Mesodermal cell (in vitro differentiated cells): ENCODE measurements around the gene OPHN1.

ENCODE experiments used
- H3K27ac ChIP-seq: 2 replicates; pipeline ENCODE4 v1.7.0; 2013; ENCODE audit warnings: mild to moderate bottlenecking, low read depth, low read length, moderate library complexity; ENCODE audit not compliant: severe bottlenecking
- H3K36me3 ChIP-seq: 2 replicates; pipeline ENCODE4 v1.7.1; 2013; ENCODE audit warnings: mild to moderate bottlenecking, low read length, moderate library complexity; ENCODE audit not compliant: control insufficient read depth, insufficient read depth
- H3K4me1 ChIP-seq: one replicate; pipeline ENCODE4 v1.7.1; 2013; ENCODE audit warnings: mild to moderate bottlenecking, low read length; ENCODE audit not compliant: insufficient read depth, control insufficient read depth, poor library complexity, severe bottlenecking
- H3K4me3 ChIP-seq: 2 replicates; pipeline ENCODE4 v1.7.0; 2013; ENCODE audit warnings: low read length, control low read depth, mild to moderate bottlenecking; ENCODE audit not compliant: insufficient read depth, poor library complexity, severe bottlenecking; ENCODE audit errors: extremely low read depth
- H3K9me3 ChIP-seq: 2 replicates; pipeline ENCODE4 v1.7.1; 2013; ENCODE audit warnings: mild to moderate bottlenecking, low read length, moderate library complexity; ENCODE audit not compliant: control insufficient read depth
- WGBS, 2 experiments: methylation state at CpG; one replicate each; pipeline ENCODE4 v1.1.5; 2013; ENCODE audit warnings: missing lambda C conversion rate in 2 of 2; ENCODE audit not compliant: insufficient coverage in 2 of 2; 5-methylcytosine and 5-hydroxymethylcytosine counted together

Gene OPHN1

DNA sequence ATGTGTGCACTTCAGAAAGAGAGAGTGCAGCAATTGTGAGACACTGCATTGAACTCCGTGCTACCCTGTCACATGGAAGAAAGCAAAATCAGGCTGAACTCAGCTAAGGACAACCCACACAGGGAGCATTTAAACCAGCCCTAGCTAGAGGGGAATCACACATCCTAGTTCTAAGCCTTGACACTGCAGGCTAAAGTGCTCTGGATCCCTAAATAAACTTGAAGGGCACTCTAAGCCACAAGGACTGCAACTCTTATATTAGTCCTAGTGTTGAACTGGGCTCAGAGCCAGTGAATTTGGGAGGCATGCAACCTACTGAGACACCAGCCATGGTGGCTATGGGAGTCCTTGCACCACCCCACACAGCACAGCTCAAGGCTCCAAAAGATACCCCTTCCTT lies 311.9 kb downstream of the OPHN1 start:
- WGBS, 2 experiments, result 100% methylated on average over 1 of the region's 1 CpG; no CpG with 5 or more reads in 1 of the 2 experiments
- no peak overlapping the region for H3K4me3 ChIP-seq
- H3K27ac ChIP-seq, result no peak overlapping the region
- H3K9me3 ChIP-seq, result no peaks in the 10 kb centered on the region
- no peaks in the 10 kb centered on the region for H3K36me3 ChIP-seq
- no peaks in the 10 kb centered on the region for H3K4me1 ChIP-seq

GRCh38 chrX:68115371-68115770 lies 317.9 kb downstream of the OPHN1 start:
- H3K27ac ChIP-seq, result no peak overlapping the region
- H3K36me3 ChIP-seq, result no peaks in the 10 kb centered on the region
- H3K4me3 ChIP-seq, result no peak overlapping the region
- H3K4me1 ChIP-seq, result peaks cover 3% of the 10 kb centered on the region
- no peaks in the 10 kb centered on the region for H3K9me3 ChIP-seq

- peaks cover 3% of the 10 kb centered on the region for H3K4me1 ChIP-seq
- no peaks in the 10 kb centered on the region for H3K36me3 ChIP-seq
- H3K4me3 ChIP-seq, result no peak overlapping the region
- 82% methylated on average over 2 of the region's 4 CpGs; no CpG with 5 or more reads in 1 of the 2 experiments for WGBS, 2 experiments
- H3K27ac ChIP-seq, result no peak overlapping the region
- H3K9me3 ChIP-seq, result no peaks in the 10 kb centered on the region
Observed at GRCh38 chrX:68114573-68115129, 318.6 kb downstream of the OPHN1 start.

GRCh38 chrX:68113837-68114572 lies 319.3 kb downstream of the OPHN1 start:
- Histone ChIP-seq H3K4me1 (peaks cover 3% of the 10 kb centered on the region), H3K36me3 (no peaks in the 10 kb centered on the region), H3K4me3 (no peak overlapping the region), H3K9me3 (no peaks in the 10 kb centered on the region), H3K27ac (no peak overlapping the region)
- 100% methylated on average over 1 of the region's 5 CpGs; no CpG with 5 or more reads in 1 of the 2 experiments for WGBS, 2 experiments

DNA sequence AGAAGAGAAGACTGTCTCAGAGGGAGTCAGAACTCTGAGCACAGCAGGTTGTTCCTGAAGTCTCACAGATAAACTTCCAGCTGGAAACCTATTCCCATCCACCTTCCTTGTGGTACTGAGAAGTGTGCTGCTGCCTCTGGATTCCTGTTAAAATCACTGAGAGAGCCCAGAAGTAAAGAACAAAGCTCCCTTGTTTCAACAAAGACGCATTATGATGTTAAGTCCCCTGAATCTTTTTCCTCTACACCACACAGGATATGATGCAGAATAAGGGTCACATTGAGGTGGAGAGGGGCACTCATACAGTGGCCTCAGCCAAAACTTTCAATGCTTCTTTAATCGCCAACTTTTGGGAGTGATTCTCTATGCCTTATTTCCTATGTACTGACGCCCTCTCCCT lies 321.0 kb downstream of the OPHN1 start:
- Histone ChIP-seq H3K4me3 (no peak overlapping the region), H3K27ac (peak overlapping the region; percentile 36), H3K36me3 (no peaks in the 10 kb centered on the region), H3K4me1 (peaks cover 3% of the 10 kb centered on the region), H3K9me3 (no peaks in the 10 kb centered on the region)
- WGBS, 2 experiments, result 60% methylated on average over 1 of the region's 3 CpGs; no CpG with 5 or more reads in 1 of the 2 experiments

GRCh38 chrX:68109162-68109561 lies 324.1 kb downstream of the OPHN1 start:
- Histone ChIP-seq H3K4me3 (no peak overlapping the region), H3K36me3 (no peaks in the 10 kb centered on the region), H3K9me3 (no peaks in the 10 kb centered on the region), H3K4me1 (peaks cover 3% of the 10 kb centered on the region), H3K27ac (no peak overlapping the region)

DNA sequence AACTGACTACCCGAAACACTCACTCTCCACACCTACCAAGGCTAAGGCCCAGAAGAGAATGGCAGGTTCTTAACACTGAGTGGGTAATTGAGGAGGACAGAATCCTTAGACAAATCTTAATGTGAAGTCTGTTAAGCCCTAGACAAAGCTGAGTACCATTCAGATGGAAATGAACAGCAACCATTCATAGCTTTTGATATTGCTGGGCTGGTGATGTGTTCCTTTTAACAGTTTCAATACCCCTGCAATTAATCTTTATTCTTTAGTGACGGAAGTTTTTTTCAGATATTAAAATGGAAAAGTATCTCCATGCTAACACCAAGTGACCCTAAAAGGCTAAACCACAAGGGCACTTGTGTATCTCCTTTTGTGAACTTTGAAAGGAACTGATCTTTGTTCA lies 334.9 kb downstream of the OPHN1 start:
- H3K9me3 ChIP-seq, result no peaks in the 10 kb centered on the region
- no peaks in the 10 kb centered on the region for H3K4me1 ChIP-seq
- no CpG with 5 or more reads among the region's 2 CpGs for WGBS, 2 experiments
- H3K36me3 ChIP-seq, result no peaks in the 10 kb centered on the region
- H3K4me3 ChIP-seq, result no peak overlapping the region
- no peak overlapping the region for H3K27ac ChIP-seq

DNA sequence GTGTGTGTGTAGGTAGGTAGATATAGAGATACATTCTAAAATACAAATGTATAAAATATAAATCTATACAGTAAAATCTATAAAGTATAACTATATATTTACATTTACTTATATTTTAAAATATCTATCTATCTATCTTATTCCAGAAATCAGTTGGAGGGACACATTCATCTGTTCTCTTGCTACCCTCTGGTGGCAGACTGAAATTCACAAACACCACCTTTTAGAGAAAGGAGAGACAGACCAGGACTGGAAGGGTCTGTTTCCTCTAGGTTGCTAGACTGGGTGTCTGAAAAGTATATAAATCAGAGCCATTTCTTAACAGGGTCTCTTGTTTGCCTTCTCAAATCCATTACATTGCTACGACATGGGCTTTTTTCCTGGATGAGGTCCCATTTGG lies 343.0 kb downstream of the OPHN1 start:
- no peaks in the 10 kb centered on the region for H3K9me3 ChIP-seq
- WGBS, 2 experiments, result 67% methylated on average over 1 of the region's 1 CpG; no CpG with 5 or more reads in 1 of the 2 experiments

GRCh38 chrX:68087526-68087925 lies 345.8 kb downstream of the OPHN1 start:
- Histone ChIP-seq H3K27ac (no peak overlapping the region), H3K36me3 (no peaks in the 10 kb centered on the region)
- no CpG with 5 or more reads among the region's 2 CpGs for WGBS, 2 experiments

More for the DNA sequence above, 343.0 kb downstream of the OPHN1 start:
- Histone ChIP-seq H3K27ac (no peak overlapping the region), H3K4me3 (no peak overlapping the region), H3K4me1 (no peaks in the 10 kb centered on the region), H3K36me3 (no peaks in the 10 kb centered on the region)

GRCh38 chrX:68086709-68087108 lies 346.6 kb downstream of the OPHN1 start:
- Histone ChIP-seq H3K27ac (no peak overlapping the region), H3K4me1 (no peaks in the 10 kb centered on the region), H3K4me3 (no peak overlapping the region), H3K9me3 (no peaks in the 10 kb centered on the region), H3K36me3 (no peaks in the 10 kb centered on the region)
- no CpG with 5 or more reads among the region's 1 CpG for WGBS, 2 experiments

More at GRCh38 chrX:68087526-68087925, 345.8 kb downstream of the OPHN1 start:
- Histone ChIP-seq H3K4me1 (no peaks in the 10 kb centered on the region), H3K4me3 (no peak overlapping the region), H3K9me3 (no peaks in the 10 kb centered on the region)

DNA sequence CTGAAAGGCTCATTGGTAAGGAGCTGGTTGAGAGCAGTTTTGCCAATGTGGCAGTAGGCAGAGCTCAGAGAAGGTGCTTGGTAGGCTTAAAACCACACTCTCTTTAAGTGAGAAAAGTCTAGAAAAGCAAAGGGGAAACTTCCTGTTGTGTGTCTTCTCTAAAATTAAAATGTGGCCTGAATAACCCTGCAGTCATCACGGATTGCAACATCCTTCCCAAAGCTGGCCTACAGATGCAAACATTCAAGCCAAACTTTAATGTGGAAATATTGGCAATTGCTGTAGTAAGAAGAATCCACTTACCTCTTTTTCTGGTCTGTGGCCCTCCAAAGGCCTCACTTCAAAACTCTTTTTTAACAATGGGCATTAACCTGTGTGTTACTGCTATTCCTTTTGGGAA lies 348.5 kb downstream of the OPHN1 start:
- Histone ChIP-seq H3K4me1 (no peaks in the 10 kb centered on the region), H3K4me3 (no peak overlapping the region), H3K9me3 (no peaks in the 10 kb centered on the region), H3K36me3 (no peaks in the 10 kb centered on the region), H3K27ac (no peak overlapping the region)
- WGBS, 2 experiments, result no CpG with 5 or more reads among the region's 1 CpG
